ENCODE results near the gene MSRB3.
"Not testable (repeated sequence)": the region's sequence is repeated elsewhere in the genome, so short reads cannot be mapped to it uniquely, and the experiment has no call there.

Gene MSRB3

GRCh38 chr12:65470256-65470655 lies 191.8 kb downstream of the MSRB3 start:
- Histone ChIP-seq H3K27me3 (ENCODE audit: control insufficient read depth, insufficient read depth, low read length) (no peaks in the 10 kb centered on the region), H3K4me1 (ENCODE audit: control insufficient read depth, insufficient read depth, low read length) (no peaks in the 10 kb centered on the region), H3K9me3 (ENCODE audit: control insufficient read depth, insufficient read depth, low read depth, low read length) (no peaks in the 10 kb centered on the region), H3K9ac (ENCODE audit: low read length) (no peak overlapping the region), H3K4me3 (ENCODE audit: low read depth, low read length) (no peak overlapping the region), H3K36me3 (ENCODE audit: control insufficient read depth, insufficient read depth, low read length) (no peaks in the 10 kb centered on the region), H3K27ac (ENCODE audit: low read depth, low read length) (no peak overlapping the region)

DNA sequence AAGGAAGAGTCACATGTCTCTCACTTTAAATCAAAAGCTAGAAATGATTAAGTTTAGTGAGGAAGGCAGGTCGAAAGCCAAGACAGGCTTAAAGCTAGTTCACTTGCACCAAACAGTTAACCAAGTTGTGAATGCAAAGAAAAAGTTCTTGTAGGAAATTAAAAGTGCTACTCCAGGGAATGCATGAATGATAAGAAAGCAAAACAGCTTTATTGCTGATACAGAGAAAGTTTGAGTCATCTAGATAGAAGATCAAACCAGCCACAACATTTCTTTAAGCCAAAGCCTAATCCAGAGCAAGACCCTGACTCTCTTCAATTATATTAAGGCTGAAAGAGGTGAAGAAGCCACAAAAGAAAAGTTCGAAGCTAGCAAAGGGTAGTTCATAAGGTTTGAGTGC lies 193.6 kb downstream of the MSRB3 start:
- Histone ChIP-seq H3K4me1 (ENCODE audit: control insufficient read depth, insufficient read depth, low read length) (no peaks in the 10 kb centered on the region), H3K36me3 (ENCODE audit: control insufficient read depth, insufficient read depth, low read length) (no peaks in the 10 kb centered on the region), H3K27ac (ENCODE audit: low read depth, low read length) (no peak overlapping the region), H3K4me3 (ENCODE audit: low read depth, low read length) (no peak overlapping the region), H3K27me3 (ENCODE audit: control insufficient read depth, insufficient read depth, low read length) (no peaks in the 10 kb centered on the region), H3K9me3 (ENCODE audit: control insufficient read depth, insufficient read depth, low read depth, low read length) (no peaks in the 10 kb centered on the region), H3K9ac (ENCODE audit: low read length) (no peak overlapping the region)

DNA sequence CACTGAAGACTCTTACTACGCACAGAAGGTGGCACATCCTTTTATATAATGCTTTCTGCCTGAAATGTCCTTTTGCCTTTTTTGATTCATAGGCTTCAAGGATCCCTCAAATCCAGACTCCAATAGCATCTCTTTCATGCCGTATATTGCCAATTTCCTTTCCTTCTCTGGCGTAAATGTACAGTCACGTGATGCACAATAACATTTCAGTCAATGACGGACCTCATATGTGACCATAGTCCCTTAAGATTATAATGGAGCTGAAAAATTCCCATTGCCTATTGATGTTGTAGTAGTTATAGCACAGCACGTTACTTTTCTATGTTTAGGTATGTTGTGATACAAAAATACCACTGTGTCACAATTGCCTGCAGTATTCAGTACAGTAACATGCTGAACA lies 196.3 kb downstream of the MSRB3 start:
- H3K9me3 ChIP-seq (ENCODE audit: control insufficient read depth, insufficient read depth, low read depth, low read length), result no peaks in the 10 kb centered on the region
- no peaks in the 10 kb centered on the region for H3K36me3 ChIP-seq (ENCODE audit: control insufficient read depth, insufficient read depth, low read length)
- H3K27me3 ChIP-seq (ENCODE audit: control insufficient read depth, insufficient read depth, low read length), result no peaks in the 10 kb centered on the region
- no peak overlapping the region for H3K9ac ChIP-seq (ENCODE audit: low read length)
- H3K4me1 ChIP-seq (ENCODE audit: control insufficient read depth, insufficient read depth, low read length), result no peaks in the 10 kb centered on the region
- no peak overlapping the region for H3K27ac ChIP-seq (ENCODE audit: low read depth, low read length)
- H3K4me3 ChIP-seq (ENCODE audit: low read depth, low read length), result no peak overlapping the region

GRCh38 chr12:65477721-65478120 lies 199.2 kb downstream of the MSRB3 start:
- H3K36me3 ChIP-seq (ENCODE audit: control insufficient read depth, insufficient read depth, low read length), result no peaks in the 10 kb centered on the region
- no peaks in the 10 kb centered on the region for H3K27me3 ChIP-seq (ENCODE audit: control insufficient read depth, insufficient read depth, low read length)
- H3K4me3 ChIP-seq (ENCODE audit: low read depth, low read length), result no peak overlapping the region
- H3K9me3 ChIP-seq (ENCODE audit: control insufficient read depth, insufficient read depth, low read depth, low read length), result peaks cover 15% of the 10 kb centered on the region
- H3K9ac ChIP-seq (ENCODE audit: low read length), result no peak overlapping the region
- H3K27ac ChIP-seq (ENCODE audit: low read depth, low read length), result no peak overlapping the region
- no peaks in the 10 kb centered on the region for H3K4me1 ChIP-seq (ENCODE audit: control insufficient read depth, insufficient read depth, low read length)

- not testable (repeated sequence) for H3K4me3 ChIP-seq (ENCODE audit: low read depth, low read length); H3K4me1 ChIP-seq (ENCODE audit: control insufficient read depth, insufficient read depth, low read length); H3K9ac ChIP-seq (ENCODE audit: low read length); H3K36me3 ChIP-seq (ENCODE audit: control insufficient read depth, insufficient read depth, low read length); H3K27me3 ChIP-seq (ENCODE audit: control insufficient read depth, insufficient read depth, low read length); H3K27ac ChIP-seq (ENCODE audit: low read depth, low read length)
- peaks cover 43% of the 10 kb centered on the region for H3K9me3 ChIP-seq (ENCODE audit: control insufficient read depth, insufficient read depth, low read depth, low read length)
Observed at GRCh38 chr12:65483891-65484516, 205.5 kb downstream of the MSRB3 start.

DNA sequence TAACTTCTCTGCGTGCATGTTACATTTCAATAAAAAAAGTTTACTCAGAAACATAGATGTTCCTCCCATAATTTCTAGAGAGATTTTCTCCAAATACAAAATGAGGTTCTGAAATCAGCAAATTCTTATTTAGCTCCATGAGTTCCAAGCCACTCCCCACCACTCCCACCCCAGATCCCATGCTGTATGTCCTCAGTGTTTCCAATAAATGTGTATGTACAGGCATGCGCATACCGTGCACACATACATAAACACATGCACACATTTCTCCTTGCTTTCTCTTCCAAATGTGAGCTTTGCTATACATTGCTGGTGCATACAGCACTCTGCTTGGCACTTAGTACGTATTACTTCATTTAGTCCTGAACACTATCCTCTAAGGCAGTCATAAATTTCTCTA lies 209.7 kb downstream of the MSRB3 start:
- Histone ChIP-seq H3K36me3 (ENCODE audit: control insufficient read depth, insufficient read depth, low read length) (no peaks in the 10 kb centered on the region), H3K27me3 (ENCODE audit: control insufficient read depth, insufficient read depth, low read length) (no peaks in the 10 kb centered on the region), H3K27ac (ENCODE audit: low read depth, low read length) (no peak overlapping the region), H3K4me3 (ENCODE audit: low read depth, low read length) (no peak overlapping the region), H3K9ac (ENCODE audit: low read length) (no peak overlapping the region), H3K9me3 (ENCODE audit: control insufficient read depth, insufficient read depth, low read depth, low read length) (peaks cover 24% of the 10 kb centered on the region), H3K4me1 (ENCODE audit: control insufficient read depth, insufficient read depth, low read length) (no peaks in the 10 kb centered on the region)

GRCh38 chr12:65490250-65490649 lies 211.8 kb downstream of the MSRB3 start:
- no peak overlapping the region for H3K4me3 ChIP-seq (ENCODE audit: low read depth, low read length)
- H3K36me3 ChIP-seq (ENCODE audit: control insufficient read depth, insufficient read depth, low read length), result no peaks in the 10 kb centered on the region
- peaks cover 12% of the 10 kb centered on the region; the same call in 1 of the 2 replicates for H3K4me1 ChIP-seq (ENCODE audit: control insufficient read depth, insufficient read depth, low read length)
- H3K27me3 ChIP-seq (ENCODE audit: control insufficient read depth, insufficient read depth, low read length), result no peaks in the 10 kb centered on the region
- H3K9me3 ChIP-seq (ENCODE audit: control insufficient read depth, insufficient read depth, low read depth, low read length), result peaks cover 5% of the 10 kb centered on the region; the same call in 1 of the 2 replicates
- no peak overlapping the region for H3K27ac ChIP-seq (ENCODE audit: low read depth, low read length)
- H3K9ac ChIP-seq (ENCODE audit: low read length), result no peak overlapping the region

- Histone ChIP-seq H3K4me3 (ENCODE audit: low read depth, low read length) (no peak overlapping the region), H3K36me3 (ENCODE audit: control insufficient read depth, insufficient read depth, low read length) (no peaks in the 10 kb centered on the region), H3K27me3 (ENCODE audit: control insufficient read depth, insufficient read depth, low read length) (no peaks in the 10 kb centered on the region), H3K9me3 (ENCODE audit: control insufficient read depth, insufficient read depth, low read depth, low read length) (no peaks in the 10 kb centered on the region), H3K27ac (ENCODE audit: low read depth, low read length) (no peak overlapping the region), H3K9ac (ENCODE audit: low read length) (no peak overlapping the region), H3K4me1 (ENCODE audit: control insufficient read depth, insufficient read depth, low read length) (peaks cover 20% of the 10 kb centered on the region; the same call in 1 of the 2 replicates)
Observed at GRCh38 chr12:65492998-65493912, 214.8 kb downstream of the MSRB3 start.

- Histone ChIP-seq H3K27ac (ENCODE audit: low read depth, low read length) (no peak overlapping the region), H3K27me3 (ENCODE audit: control insufficient read depth, insufficient read depth, low read length) (no peaks in the 10 kb centered on the region), H3K36me3 (ENCODE audit: control insufficient read depth, insufficient read depth, low read length) (no peaks in the 10 kb centered on the region), H3K4me3 (ENCODE audit: low read depth, low read length) (no peak overlapping the region), H3K9me3 (ENCODE audit: control insufficient read depth, insufficient read depth, low read depth, low read length) (no peaks in the 10 kb centered on the region), H3K4me1 (ENCODE audit: control insufficient read depth, insufficient read depth, low read length) (peaks cover 20% of the 10 kb centered on the region; the same call in 1 of the 2 replicates), H3K9ac (ENCODE audit: low read length) (no peak overlapping the region)
Observed at GRCh38 chr12:65493913-65494245, 215.4 kb downstream of the MSRB3 start.

DNA sequence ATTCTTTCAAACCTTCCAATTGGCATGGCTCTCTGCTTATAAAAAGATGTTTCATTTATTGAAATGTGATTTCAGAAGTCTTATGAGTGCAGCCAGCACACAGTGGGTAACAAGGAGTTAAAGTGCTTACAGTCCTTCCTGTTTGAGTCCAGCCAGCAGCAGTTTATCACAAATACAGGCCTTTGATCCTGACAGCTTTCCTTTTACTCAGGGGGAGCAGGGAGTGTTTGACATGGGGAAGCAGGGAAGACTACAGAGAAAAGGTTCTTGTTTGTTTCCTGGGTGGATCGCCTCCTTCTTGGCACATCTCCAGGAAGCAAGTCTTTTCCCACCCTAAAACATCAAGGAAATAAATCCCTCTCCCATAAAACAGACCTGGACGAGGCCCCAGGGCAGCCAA lies 216.1 kb downstream of the MSRB3 start:
- no peak overlapping the region for H3K9ac ChIP-seq (ENCODE audit: low read length)
- no peaks in the 10 kb centered on the region for H3K9me3 ChIP-seq (ENCODE audit: control insufficient read depth, insufficient read depth, low read depth, low read length)
- peaks cover 20% of the 10 kb centered on the region; the same call in 1 of the 2 replicates for H3K4me1 ChIP-seq (ENCODE audit: control insufficient read depth, insufficient read depth, low read length)
- no peaks in the 10 kb centered on the region for H3K27me3 ChIP-seq (ENCODE audit: control insufficient read depth, insufficient read depth, low read length)
- H3K4me3 ChIP-seq (ENCODE audit: low read depth, low read length), result no peak overlapping the region
- H3K27ac ChIP-seq (ENCODE audit: low read depth, low read length), result no peak overlapping the region
- no peaks in the 10 kb centered on the region for H3K36me3 ChIP-seq (ENCODE audit: control insufficient read depth, insufficient read depth, low read length)

- Histone ChIP-seq H3K4me1 (ENCODE audit: control insufficient read depth, insufficient read depth, low read length) (peaks cover 20% of the 10 kb centered on the region; the same call in 1 of the 2 replicates), H3K36me3 (ENCODE audit: control insufficient read depth, insufficient read depth, low read length) (no peaks in the 10 kb centered on the region), H3K27me3 (ENCODE audit: control insufficient read depth, insufficient read depth, low read length) (no peaks in the 10 kb centered on the region), H3K27ac (ENCODE audit: low read depth, low read length) (no peak overlapping the region), H3K4me3 (ENCODE audit: low read depth, low read length) (no peak overlapping the region), H3K9me3 (ENCODE audit: control insufficient read depth, insufficient read depth, low read depth, low read length) (no peaks in the 10 kb centered on the region), H3K9ac (ENCODE audit: low read length) (no peak overlapping the region)
Observed at GRCh38 chr12:65495233-65495632, 216.8 kb downstream of the MSRB3 start.
